ENCODE measurements around the gene ESRP2.

GRCh38 chr16:68242085-68242484, 6.2 kb upstream of the ESRP2 start:
- no peak for TF ChIP-seq POLR2A (IDR thresholded peaks at IDR 0.05)
- no peak for TF ChIP-seq CTCF (IDR thresholded peaks at IDR 0.05 in 4 of 5, conservative IDR thresholded peaks at IDR 0.05 in 1 of 5)
